GM12875 (cell line): Measurements from ENCODE around the gene LRRC34.

Experiments
- H3K4me3 ChIP-seq: one replicate; pipeline ENCODE4 v1.5.1; 2011; ENCODE audit warnings: low read depth, low read length, control low read depth
- CTCF ChIP-seq: IDR thresholded peaks from 2 replicates; pipeline ENCODE4 v1.5.1; 2011; ENCODE audit warnings: low read depth, mild to moderate bottlenecking, control low read depth, inconsistent platforms, low read length, moderate library complexity, borderline replicate concordance; ENCODE audit not compliant: insufficient read depth

Gene LRRC34

GRCh38 chr3:169835533-169835932, 22.8 kb upstream of the LRRC34 start:
- no peak for TF ChIP-seq CTCF
- no peak overlapping the region for H3K4me3 ChIP-seq

- no peak for TF ChIP-seq CTCF
- no peak overlapping the region for H3K4me3 ChIP-seq
These were observed 15.0 kb upstream of the LRRC34 start for GRCh38 chr3:169827712-169828111.

GRCh38 chr3:169825316-169825715, 12.6 kb upstream of the LRRC34 start:
- TF ChIP-seq CTCF = no peak
- no peak overlapping the region for H3K4me3 ChIP-seq

- no peak overlapping the region for H3K4me3 ChIP-seq
- no peak for TF ChIP-seq CTCF
These were observed 10.3 kb upstream of the LRRC34 start for GRCh38 chr3:169822983-169823382.

GRCh38 chr3:169822540-169822939, 9.8 kb upstream of the LRRC34 start:
- no peak for TF ChIP-seq CTCF
- no peak overlapping the region for H3K4me3 ChIP-seq

GRCh38 chr3:169822091-169822490, 9.4 kb upstream of the LRRC34 start:
- no peak overlapping the region for H3K4me3 ChIP-seq
- TF ChIP-seq CTCF = no peak

- no peak overlapping the region for H3K4me3 ChIP-seq
- no peak for TF ChIP-seq CTCF
These were observed 5.6 kb upstream of the LRRC34 start for GRCh38 chr3:169818316-169818715.
